WTC11 (cell line): Measurements from ENCODE around the gene CAMTA1. TPM values are rescaled to one million over a fixed set of nuclear protein-coding genes. Genes with fewer than 3 reads are reported as not detected.
A peak's percentile ranks its signal among the peaks of the same experiment; 100 is the strongest.

Source experiments
- ATAC-seq: fragments of 200-7000 bp; cut with Tn5 transposase; 2 replicates; pipeline ENCODE4 v1.10.0; 2021; ENCODE audit warnings: mild to moderate bottlenecking, moderate library complexity
- CTCF ChIA-PET: fragments of 300-600 bp; sonication (Branson Sonifier 250); formaldehyde crosslinking; loops from one replicate; lab custom pipeline; 2021; ENCODE audit warnings: antibody characterized with exemption; lab: Charles Lee
- POLR2A ChIA-PET: fragments of 350-600 bp; sonication (Branson Sonifier 250); formaldehyde crosslinking; loops from one replicate; lab custom pipeline; 2021; ENCODE audit warnings: antibody characterized with exemption; lab: Charles Lee
- DNase-seq: peaks from one replicate; pipeline ENCODE4 v3.0.0; 2021; ENCODE audit warnings: low spot score
- H3K27ac Mint-ChIP-seq: 2 replicates; pipeline ENCODE4 v1.8.0; 2021; ENCODE audit warnings: mixed read lengths
- H3K27me3 Mint-ChIP-seq: 2 replicates; pipeline ENCODE4 v1.8.0; 2021; ENCODE audit warnings: low read depth, mild to moderate bottlenecking, moderate library complexity, mixed read lengths
- H3K36me3 Mint-ChIP-seq: 2 replicates; pipeline ENCODE4 v1.8.0; 2021; ENCODE audit warnings: mixed read lengths
- H3K4me1 Mint-ChIP-seq: 2 replicates; pipeline ENCODE4 v1.8.0; 2022; ENCODE audit warnings: mixed read lengths
- H3K4me3 Mint-ChIP-seq: 2 replicates; pipeline ENCODE4 v1.8.0; 2021; ENCODE audit warnings: mild to moderate bottlenecking, moderate library complexity, mixed read lengths
- H3K9me3 Mint-ChIP-seq: 2 replicates; pipeline ENCODE4 v1.8.0; 2021; ENCODE audit warnings: mixed read lengths
- CREB1 ChIP-seq: sonication (generic); formaldehyde crosslinking; IDR thresholded peaks from 2 replicates; pipeline ENCODE4 v1.8.0; 2023; ENCODE audit warnings: mild to moderate bottlenecking, missing genetic modification reagents
- GABPB1 ChIP-seq: sonication (generic); formaldehyde crosslinking; IDR thresholded peaks from 2 replicates; pipeline ENCODE4 v1.8.1; 2023; ENCODE audit warnings: mild to moderate bottlenecking, missing genetic modification reagents
- IRF2 ChIP-seq: sonication (generic); formaldehyde crosslinking; IDR thresholded peaks from 2 replicates; pipeline ENCODE4 v1.8.0; 2022; ENCODE audit warnings: low read depth, missing genetic modification reagents, borderline replicate concordance
- JUN ChIP-seq: sonication (generic); formaldehyde crosslinking; IDR thresholded peaks from 2 replicates; pipeline ENCODE4 v1.8.0; 2023; ENCODE audit warnings: mild to moderate bottlenecking, missing genetic modification reagents
- NR1H2 ChIP-seq: sonication (generic); formaldehyde crosslinking; IDR thresholded peaks from 2 replicates; pipeline ENCODE4 v1.9.0; 2021; ENCODE audit warnings: mild to moderate bottlenecking, moderate library complexity, missing genetic modification reagents
- OVOL2 ChIP-seq: fragments of 250-450 bp; sonication (Bioruptor Pico); IDR thresholded peaks from 2 replicates; pipeline ENCODE4 v1.9.0; 2021; ENCODE audit warnings: mild to moderate bottlenecking, borderline replicate concordance
- TCF7 ChIP-seq: sonication (generic); formaldehyde crosslinking; IDR thresholded peaks from 2 replicates; pipeline ENCODE4 v1.8.0; 2022; ENCODE audit warnings: mild to moderate bottlenecking, low read depth, missing genetic modification reagents, moderate library complexity
- ZNF263 ChIP-seq: sonication (generic); formaldehyde crosslinking; IDR thresholded peaks from 2 replicates; pipeline ENCODE4 v1.8.1; 2022; ENCODE audit warnings: low read depth, mild to moderate bottlenecking, moderate library complexity, missing genetic modification reagents
- total RNA-seq: library from RNA; stranded (reverse); gene quantifications from 3 replicates; pipeline ENCODE4 v1.2.3, GENCODE V29; 2021
- TF ChIP-seq, protein P1 (sequence below): sonication (generic); formaldehyde crosslinking; conservative IDR thresholded peaks from 2 replicates; pipeline ENCODE4 v1.8.1; 2022; ENCODE audit warnings: mild to moderate bottlenecking, missing genetic modification reagents
- TF ChIP-seq, protein P2 (sequence below): sonication (generic); formaldehyde crosslinking; IDR thresholded peaks from 2 replicates; pipeline ENCODE4 v1.8.0; 2022; ENCODE audit warnings: mild to moderate bottlenecking, missing genetic modification reagents
- TF ChIP-seq, protein P3 (sequence below): sonication (generic); formaldehyde crosslinking; IDR thresholded peaks from 2 replicates; pipeline ENCODE4 v1.8.0; 2023; ENCODE audit warnings: missing genetic modification reagents, mild to moderate bottlenecking, borderline replicate concordance
- TF ChIP-seq, protein P4 (sequence below): sonication (generic); formaldehyde crosslinking; IDR thresholded peaks from 2 replicates; pipeline ENCODE4 v1.8.1; 2023; ENCODE audit warnings: mild to moderate bottlenecking, moderate library complexity, missing genetic modification reagents
- TF ChIP-seq, protein P5 (sequence below): fragments of 250-450 bp; sonication (Bioruptor Pico); IDR thresholded peaks from 2 replicates; pipeline ENCODE4 v1.9.0; 2021; ENCODE audit warnings: mild to moderate bottlenecking

Gene CAMTA1
- total RNA-seq, 1 experiment from 2014 or later, result 86.4 TPM

DNA sequence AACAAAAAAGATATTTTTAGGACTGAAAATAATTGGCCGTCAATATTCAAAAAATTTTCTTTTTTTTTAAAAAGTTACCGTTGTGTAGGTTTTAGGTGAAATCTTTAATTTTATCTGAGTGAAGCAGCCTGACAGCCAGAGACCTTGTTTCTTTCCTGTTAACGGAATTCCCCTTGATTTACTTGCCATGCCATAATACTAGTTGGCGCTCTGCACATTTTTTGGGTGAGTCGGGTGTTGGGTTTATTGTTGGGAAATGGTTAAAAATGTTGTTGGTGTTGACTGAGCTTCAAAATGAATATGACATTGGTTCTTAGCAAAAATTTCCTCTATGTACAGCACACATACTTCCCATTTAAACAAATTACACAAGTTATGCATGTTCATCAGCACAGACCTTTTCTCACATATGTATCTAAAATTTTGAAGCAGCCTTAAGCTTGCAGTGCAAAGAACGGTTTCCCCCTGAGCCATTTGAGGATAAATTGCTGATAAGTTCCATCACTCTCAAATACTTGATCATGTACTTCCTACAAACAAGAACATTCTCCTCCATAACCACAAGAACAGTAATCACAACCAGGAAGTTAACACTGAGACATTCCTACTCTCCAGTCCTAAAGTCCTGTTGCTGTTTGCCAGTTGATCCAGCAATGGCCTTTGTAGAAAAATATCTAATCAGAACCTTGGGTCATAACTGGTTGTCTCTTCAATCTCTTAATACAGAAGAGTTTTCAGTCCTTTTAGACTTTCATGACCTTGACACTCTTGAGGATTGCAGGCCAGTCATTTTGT lies 34.2 kb downstream of the CAMTA1 start:
- CTCF ChIA-PET, result interaction anchor here (1.5 kb wide), 1 partner anchor 223 kb away, joined by 3 read pairs; no protein-coding TSS in a partner anchor
- Mint-ChIP-seq H3K4me3 (no peak overlapping the region), H3K4me1 (peaks cover 19% of the 10 kb centered on the region), H3K27ac (peak overlapping the region; percentile 1; the same call in 1 of the 2 replicates), H3K27me3 (no peaks in the 10 kb centered on the region), H3K36me3 (no peaks in the 10 kb centered on the region), H3K9me3 (no peaks in the 10 kb centered on the region)
- no peak for TF ChIP-seq ZNF263 (CRISPR knock-in tag)
- TF ChIP-seq TCF7 (CRISPR knock-in tag), result no peak
- TF ChIP-seq, protein P1, sequence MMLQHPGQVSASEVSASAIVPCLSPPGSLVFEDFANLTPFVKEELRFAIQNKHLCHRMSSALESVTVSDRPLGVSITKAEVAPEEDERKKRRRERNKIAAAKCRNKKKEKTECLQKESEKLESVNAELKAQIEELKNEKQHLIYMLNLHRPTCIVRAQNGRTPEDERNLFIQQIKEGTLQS (CRISPR knock-in tag), result no peak
- TF ChIP-seq NR1H2 (CRISPR knock-in tag), result no peak
- TF ChIP-seq OVOL2 (CRISPR knock-in tag), result no peak
- TF ChIP-seq, protein P2, sequence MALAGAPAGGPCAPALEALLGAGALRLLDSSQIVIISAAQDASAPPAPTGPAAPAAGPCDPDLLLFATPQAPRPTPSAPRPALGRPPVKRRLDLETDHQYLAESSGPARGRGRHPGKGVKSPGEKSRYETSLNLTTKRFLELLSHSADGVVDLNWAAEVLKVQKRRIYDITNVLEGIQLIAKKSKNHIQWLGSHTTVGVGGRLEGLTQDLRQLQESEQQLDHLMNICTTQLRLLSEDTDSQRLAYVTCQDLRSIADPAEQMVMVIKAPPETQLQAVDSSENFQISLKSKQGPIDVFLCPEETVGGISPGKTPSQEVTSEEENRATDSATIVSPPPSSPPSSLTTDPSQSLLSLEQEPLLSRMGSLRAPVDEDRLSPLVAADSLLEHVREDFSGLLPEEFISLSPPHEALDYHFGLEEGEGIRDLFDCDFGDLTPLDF, result no peak
- no peak for TF ChIP-seq GABPB1
- TF ChIP-seq IRF2, result no peak
- no peak for TF ChIP-seq JUN
- ATAC-seq, result no peak
- POLR2A ChIA-PET, result no interaction called here
- DNase-seq, result no peak

DNA sequence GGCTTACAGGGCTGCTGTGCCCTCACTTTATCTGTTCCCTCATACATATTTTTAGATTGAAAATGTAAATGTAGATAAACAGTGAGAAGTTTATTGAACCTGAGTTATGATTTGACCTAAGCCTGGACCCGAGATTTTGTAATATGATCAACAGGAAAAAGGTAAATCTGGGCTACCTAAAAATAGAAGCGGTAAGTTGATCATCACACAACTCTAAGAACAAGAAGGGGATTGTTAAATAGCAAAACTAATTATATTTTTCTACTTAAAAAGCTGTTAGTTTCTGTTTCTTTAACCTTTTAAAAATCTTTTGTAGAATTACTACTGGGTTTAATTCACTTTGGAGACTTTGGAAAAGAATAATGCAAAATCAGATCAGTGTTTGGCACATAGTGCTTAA lies 35.6 kb downstream of the CAMTA1 start:
- H3K4me1 Mint-ChIP-seq, result peaks cover 17% of the 10 kb centered on the region

More for the DNA sequence above, 35.6 kb downstream of the CAMTA1 start:
- H3K27ac Mint-ChIP-seq, result no peak overlapping the region; the same call in 1 of the 2 replicates
- POLR2A ChIA-PET, result no interaction called here
- H3K4me3 Mint-ChIP-seq, result no peak overlapping the region
- CTCF ChIA-PET, result no interaction called here
- ATAC-seq, result no peak
- no peak for DNase-seq
- no peaks in the 10 kb centered on the region for H3K27me3 Mint-ChIP-seq
- H3K9me3 Mint-ChIP-seq, result no peaks in the 10 kb centered on the region
- no peaks in the 10 kb centered on the region for H3K36me3 Mint-ChIP-seq
- TF ChIP-seq, protein P3, sequence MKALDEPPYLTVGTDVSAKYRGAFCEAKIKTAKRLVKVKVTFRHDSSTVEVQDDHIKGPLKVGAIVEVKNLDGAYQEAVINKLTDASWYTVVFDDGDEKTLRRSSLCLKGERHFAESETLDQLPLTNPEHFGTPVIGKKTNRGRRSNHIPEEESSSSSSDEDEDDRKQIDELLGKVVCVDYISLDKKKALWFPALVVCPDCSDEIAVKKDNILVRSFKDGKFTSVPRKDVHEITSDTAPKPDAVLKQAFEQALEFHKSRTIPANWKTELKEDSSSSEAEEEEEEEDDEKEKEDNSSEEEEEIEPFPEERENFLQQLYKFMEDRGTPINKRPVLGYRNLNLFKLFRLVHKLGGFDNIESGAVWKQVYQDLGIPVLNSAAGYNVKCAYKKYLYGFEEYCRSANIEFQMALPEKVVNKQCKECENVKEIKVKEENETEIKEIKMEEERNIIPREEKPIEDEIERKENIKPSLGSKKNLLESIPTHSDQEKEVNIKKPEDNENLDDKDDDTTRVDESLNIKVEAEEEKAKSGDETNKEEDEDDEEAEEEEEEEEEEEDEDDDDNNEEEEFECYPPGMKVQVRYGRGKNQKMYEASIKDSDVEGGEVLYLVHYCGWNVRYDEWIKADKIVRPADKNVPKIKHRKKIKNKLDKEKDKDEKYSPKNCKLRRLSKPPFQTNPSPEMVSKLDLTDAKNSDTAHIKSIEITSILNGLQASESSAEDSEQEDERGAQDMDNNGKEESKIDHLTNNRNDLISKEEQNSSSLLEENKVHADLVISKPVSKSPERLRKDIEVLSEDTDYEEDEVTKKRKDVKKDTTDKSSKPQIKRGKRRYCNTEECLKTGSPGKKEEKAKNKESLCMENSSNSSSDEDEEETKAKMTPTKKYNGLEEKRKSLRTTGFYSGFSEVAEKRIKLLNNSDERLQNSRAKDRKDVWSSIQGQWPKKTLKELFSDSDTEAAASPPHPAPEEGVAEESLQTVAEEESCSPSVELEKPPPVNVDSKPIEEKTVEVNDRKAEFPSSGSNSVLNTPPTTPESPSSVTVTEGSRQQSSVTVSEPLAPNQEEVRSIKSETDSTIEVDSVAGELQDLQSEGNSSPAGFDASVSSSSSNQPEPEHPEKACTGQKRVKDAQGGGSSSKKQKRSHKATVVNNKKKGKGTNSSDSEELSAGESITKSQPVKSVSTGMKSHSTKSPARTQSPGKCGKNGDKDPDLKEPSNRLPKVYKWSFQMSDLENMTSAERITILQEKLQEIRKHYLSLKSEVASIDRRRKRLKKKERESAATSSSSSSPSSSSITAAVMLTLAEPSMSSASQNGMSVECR (CRISPR knock-in tag), result no peak
- TF ChIP-seq, protein P4, sequence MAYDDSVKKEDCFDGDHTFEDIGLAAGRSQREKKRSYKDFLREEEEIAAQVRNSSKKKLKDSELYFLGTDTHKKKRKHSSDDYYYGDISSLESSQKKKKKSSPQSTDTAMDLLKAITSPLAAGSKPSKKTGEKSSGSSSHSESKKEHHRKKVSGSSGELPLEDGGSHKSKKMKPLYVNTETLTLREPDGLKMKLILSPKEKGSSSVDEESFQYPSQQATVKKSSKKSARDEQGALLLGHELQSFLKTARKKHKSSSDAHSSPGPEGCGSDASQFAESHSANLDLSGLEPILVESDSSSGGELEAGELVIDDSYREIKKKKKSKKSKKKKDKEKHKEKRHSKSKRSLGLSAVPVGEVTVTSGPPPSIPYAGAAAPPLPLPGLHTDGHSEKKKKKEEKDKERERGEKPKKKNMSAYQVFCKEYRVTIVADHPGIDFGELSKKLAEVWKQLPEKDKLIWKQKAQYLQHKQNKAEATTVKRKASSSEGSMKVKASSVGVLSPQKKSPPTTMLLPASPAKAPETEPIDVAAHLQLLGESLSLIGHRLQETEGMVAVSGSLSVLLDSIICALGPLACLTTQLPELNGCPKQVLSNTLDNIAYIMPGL (CRISPR knock-in tag), result no peak
- TF ChIP-seq CREB1 (CRISPR knock-in tag) (no peak), IRF2 (no peak)
- TF ChIP-seq, protein P5, sequence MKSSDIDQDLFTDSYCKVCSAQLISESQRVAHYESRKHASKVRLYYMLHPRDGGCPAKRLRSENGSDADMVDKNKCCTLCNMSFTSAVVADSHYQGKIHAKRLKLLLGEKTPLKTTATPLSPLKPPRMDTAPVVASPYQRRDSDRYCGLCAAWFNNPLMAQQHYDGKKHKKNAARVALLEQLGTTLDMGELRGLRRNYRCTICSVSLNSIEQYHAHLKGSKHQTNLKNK, result no peak
